MM.1S (cell line): ENCODE measurements around the gene MAGI1.

ENCODE experiments used
- DNase-seq: peaks from one replicate; pipeline ENCODE4 v3.0.0-alpha.2; 2015
- H2AFZ ChIP-seq: fragments of 300-600 bp; sonication (generic); 2 replicates; pipeline ENCODE4 v1.6.0; 2016; ENCODE audit warnings: antibody characterized with exemption, low read length
- H3F3A ChIP-seq: fragments of 300-600 bp; sonication (generic); 2 replicates; pipeline ENCODE4 v1.6.1; 2016; ENCODE audit warnings: mild to moderate bottlenecking, antibody characterized with exemption, low read length, moderate library complexity, mixed read lengths; ENCODE audit not compliant: insufficient read depth
- H3K27ac ChIP-seq: fragments of 300-600 bp; sonication (generic); 2 replicates; pipeline ENCODE4 v1.5.1; 2016; ENCODE audit warnings: mild to moderate bottlenecking, low read length
- H3K27me3 ChIP-seq: fragments of 300-600 bp; sonication (generic); replicated peaks from 2 replicates; pipeline ENCODE4 v1.6.0; 2016; ENCODE audit warnings: low read length; ENCODE audit not compliant: insufficient read depth
- H3K36me3 ChIP-seq: fragments of 300-600 bp; sonication (generic); replicated peaks from 2 replicates; pipeline ENCODE4 v1.6.1; 2016; ENCODE audit warnings: mild to moderate bottlenecking, low read length, mixed read lengths; ENCODE audit not compliant: insufficient read depth
- H3K4me1 ChIP-seq: fragments of 300-600 bp; sonication (generic); 2 replicates; pipeline ENCODE4 v1.6.1; 2016; ENCODE audit warnings: low read length, mixed read lengths
- H3K4me2 ChIP-seq: fragments of 300-600 bp; sonication (generic); 2 replicates; pipeline ENCODE4 v1.6.0; 2016; ENCODE audit warnings: low read depth, low read length
- H3K4me3 ChIP-seq: fragments of 300-600 bp; sonication (generic); 2 replicates; pipeline ENCODE4 v1.5.1; 2016; ENCODE audit warnings: low read length, mixed read lengths
- H3K79me2 ChIP-seq: fragments of 300-600 bp; sonication (generic); 2 replicates; pipeline ENCODE4 v1.6.1; 2016; ENCODE audit warnings: mixed run types, low read length, mixed read lengths
- H3K9ac ChIP-seq: fragments of 300-600 bp; sonication (generic); 2 replicates; pipeline ENCODE4 v1.6.1; 2016; ENCODE audit warnings: low read length, mixed read lengths
- H3K9me2 ChIP-seq: fragments of 300-600 bp; sonication (generic); replicated peaks from 2 replicates; pipeline ENCODE4 v1.6.1; 2016; ENCODE audit warnings: mild to moderate bottlenecking, low read length, mixed read lengths; ENCODE audit not compliant: insufficient read depth
- H3K9me3 ChIP-seq: fragments of 300-600 bp; sonication (generic); replicated peaks from 2 replicates; pipeline ENCODE4 v1.6.1; 2016; ENCODE audit warnings: mild to moderate bottlenecking, low read length, mixed read lengths; ENCODE audit not compliant: insufficient read depth
- H4K20me1 ChIP-seq: fragments of 300-600 bp; sonication (generic); 2 replicates; pipeline ENCODE4 v1.6.1; 2016; ENCODE audit warnings: mild to moderate bottlenecking, low read length, moderate library complexity, mixed read lengths; ENCODE audit not compliant: insufficient read depth
- EZH2 ChIP-seq: fragments of 300-600 bp; sonication (generic); optimal IDR thresholded peaks from 2 replicates; pipeline ENCODE3; 2017; ENCODE audit warnings: low read depth, mild to moderate bottlenecking, antibody characterized with exemption, low read length, mixed read lengths
- EZH2phosphoT487 ChIP-seq: fragments of 300-600 bp; sonication (generic); IDR thresholded peaks from 2 replicates; pipeline ENCODE4 v1.6.1; 2018; ENCODE audit warnings: antibody characterized with exemption, low read length
- TF ChIP-seq, protein P1 (sequence below): fragments of 300-600 bp; sonication (generic); IDR thresholded peaks from 2 replicates; pipeline ENCODE4 v1.5.1; 2016; ENCODE audit warnings: antibody characterized with exemption, low read length, mixed read lengths

The MAGI1 gene

DNA sequence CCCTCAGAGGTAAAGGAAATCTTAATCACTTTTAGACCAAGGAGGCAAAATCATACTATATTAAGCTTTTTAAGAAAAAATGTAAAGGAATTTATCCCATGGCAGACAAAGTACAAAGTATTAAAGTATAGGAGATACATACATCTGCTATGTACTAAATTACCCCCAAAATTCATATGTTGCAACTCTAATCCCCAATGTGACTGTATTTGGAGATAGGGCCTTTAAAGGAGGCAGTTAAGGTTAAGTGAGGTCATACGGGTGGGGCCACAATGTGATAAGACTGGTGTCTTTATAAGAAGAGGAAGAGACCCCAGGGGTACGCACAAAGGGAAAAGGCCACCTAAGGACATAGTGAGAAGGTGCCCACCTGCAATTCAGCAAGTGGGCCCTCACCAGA is 693.9 kb downstream of the MAGI1 start:
- H3K9me3 ChIP-seq: no peaks in the 10 kb centered on the region
- no peaks in the 10 kb centered on the region for H3K27me3 ChIP-seq
- no peak for TF ChIP-seq EZH2
- TF ChIP-seq, protein P1, sequence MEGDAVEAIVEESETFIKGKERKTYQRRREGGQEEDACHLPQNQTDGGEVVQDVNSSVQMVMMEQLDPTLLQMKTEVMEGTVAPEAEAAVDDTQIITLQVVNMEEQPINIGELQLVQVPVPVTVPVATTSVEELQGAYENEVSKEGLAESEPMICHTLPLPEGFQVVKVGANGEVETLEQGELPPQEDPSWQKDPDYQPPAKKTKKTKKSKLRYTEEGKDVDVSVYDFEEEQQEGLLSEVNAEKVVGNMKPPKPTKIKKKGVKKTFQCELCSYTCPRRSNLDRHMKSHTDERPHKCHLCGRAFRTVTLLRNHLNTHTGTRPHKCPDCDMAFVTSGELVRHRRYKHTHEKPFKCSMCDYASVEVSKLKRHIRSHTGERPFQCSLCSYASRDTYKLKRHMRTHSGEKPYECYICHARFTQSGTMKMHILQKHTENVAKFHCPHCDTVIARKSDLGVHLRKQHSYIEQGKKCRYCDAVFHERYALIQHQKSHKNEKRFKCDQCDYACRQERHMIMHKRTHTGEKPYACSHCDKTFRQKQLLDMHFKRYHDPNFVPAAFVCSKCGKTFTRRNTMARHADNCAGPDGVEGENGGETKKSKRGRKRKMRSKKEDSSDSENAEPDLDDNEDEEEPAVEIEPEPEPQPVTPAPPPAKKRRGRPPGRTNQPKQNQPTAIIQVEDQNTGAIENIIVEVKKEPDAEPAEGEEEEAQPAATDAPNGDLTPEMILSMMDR: no peak
- no peak for TF ChIP-seq EZH2phosphoT487

GRCh38 chr3:65344444-65344843 is 694.3 kb downstream of the MAGI1 start:
- H3K9ac ChIP-seq: no peak overlapping the region

More for the DNA sequence above, 693.9 kb downstream of the MAGI1 start:
- Histone ChIP-seq H3K9me2 (no peaks in the 10 kb centered on the region), H3K4me3 (no peak overlapping the region), H3F3A (no peaks in the 10 kb centered on the region), H4K20me1 (no peaks in the 10 kb centered on the region), H3K27ac (no peak overlapping the region), H3K4me2 (no peak overlapping the region), H3K79me2 (no peaks in the 10 kb centered on the region), H2AFZ (no peak overlapping the region), H3K4me1 (no peaks in the 10 kb centered on the region), H3K36me3 (no peaks in the 10 kb centered on the region), H3K9ac (no peak overlapping the region)
- DNase-seq: no peak

GRCh38 chr3:65343736-65344135 is 695.0 kb downstream of the MAGI1 start:
- H3K9me2 ChIP-seq: no peaks in the 10 kb centered on the region
- H3K36me3 ChIP-seq: no peaks in the 10 kb centered on the region
- H3K9ac ChIP-seq: no peak overlapping the region
- TF ChIP-seq, protein P1: no peak
- TF ChIP-seq EZH2: no peak
- no peak for TF ChIP-seq EZH2phosphoT487
- no peaks in the 10 kb centered on the region for H3F3A ChIP-seq
- no peaks in the 10 kb centered on the region for H3K79me2 ChIP-seq
- H3K4me1 ChIP-seq: no peaks in the 10 kb centered on the region
- no peak overlapping the region for H3K4me2 ChIP-seq
- H4K20me1 ChIP-seq: no peaks in the 10 kb centered on the region
- DNase-seq: no peak
- no peaks in the 10 kb centered on the region for H3K27me3 ChIP-seq
- H3K9me3 ChIP-seq: no peaks in the 10 kb centered on the region
- H3K27ac ChIP-seq: no peak overlapping the region
- no peak overlapping the region for H2AFZ ChIP-seq
- no peak overlapping the region for H3K4me3 ChIP-seq

More at GRCh38 chr3:65344444-65344843, 694.3 kb downstream of the MAGI1 start:
- Histone ChIP-seq H3K36me3 (no peaks in the 10 kb centered on the region), H3K4me3 (no peak overlapping the region), H3K27ac (no peak overlapping the region), H3K4me2 (no peak overlapping the region), H2AFZ (no peak overlapping the region), H3K79me2 (no peaks in the 10 kb centered on the region), H4K20me1 (no peaks in the 10 kb centered on the region), H3K9me3 (no peaks in the 10 kb centered on the region), H3K4me1 (no peaks in the 10 kb centered on the region), H3K27me3 (no peaks in the 10 kb centered on the region), H3K9me2 (no peaks in the 10 kb centered on the region), H3F3A (no peaks in the 10 kb centered on the region)
- no peak for DNase-seq
- TF ChIP-seq, protein P1: no peak
- TF ChIP-seq EZH2phosphoT487: no peak
- no peak for TF ChIP-seq EZH2
